Neural cell (in vitro differentiated cells): Measurements from ENCODE around the gene ME2. TPM values are rescaled to one million over a fixed set of nuclear protein-coding genes. Genes with fewer than 3 reads are reported as not detected.
"Not testable (repeated sequence)": the region's sequence is repeated elsewhere in the genome, so short reads cannot be mapped to it uniquely, and the experiment has no call there.

ENCODE experiments used
- H2AFZ ChIP-seq: fragments of 200-600, 300-800 bp; sonication (generic), shearing (Covaris generic); 2 replicates; pipeline ENCODE4 v1.6.0; 2014; ENCODE audit warnings: low read depth, mild to moderate bottlenecking, antibody characterized with exemption, low read length, moderate library complexity
- H3F3A ChIP-seq: fragments of 200-600 bp; shearing (Covaris generic); 2 replicates; pipeline ENCODE4 v1.6.1; 2016; ENCODE audit warnings: mild to moderate bottlenecking, moderate library complexity, mixed read lengths, antibody characterized with exemption, low read length; ENCODE audit not compliant: insufficient read depth, poor library complexity, severe bottlenecking
- H3K27ac ChIP-seq: fragments of 200-600, 300-800 bp; sonication (generic), shearing (Covaris generic); 2 replicates; pipeline ENCODE4 v1.5.1; 2014; ENCODE audit warnings: mild to moderate bottlenecking, low read length, moderate library complexity
- H3K27me3 ChIP-seq: fragments of 300-800, 200-600 bp; sonication (generic), shearing (Covaris generic); 2 replicates; pipeline ENCODE4 v1.6.0; 2014; ENCODE audit warnings: mild to moderate bottlenecking, low read depth, low read length, moderate library complexity; ENCODE audit not compliant: insufficient read depth
- H3K36me3 ChIP-seq: fragments of 300-800, 200-600 bp; sonication (generic), shearing (Covaris generic); 2 replicates; pipeline ENCODE4 v1.5.1; 2014; ENCODE audit warnings: mild to moderate bottlenecking, antibody characterized with exemption, low read length, moderate library complexity; ENCODE audit not compliant: insufficient read depth
- H3K4me2 ChIP-seq: fragments of 300-800, 200-600 bp; sonication (generic), shearing (Covaris generic); 2 replicates; pipeline ENCODE4 v1.6.0; 2014; ENCODE audit warnings: mild to moderate bottlenecking, low read length
- H3K4me3 ChIP-seq: fragments of 300-800, 200-600 bp; sonication (generic), shearing (Covaris generic); 2 replicates; pipeline ENCODE4 v1.5.1; 2014; ENCODE audit warnings: mild to moderate bottlenecking, low read length, moderate library complexity
- H3K79me2 ChIP-seq: fragments of 200-600 bp; shearing (Covaris generic); replicated peaks from 2 replicates; pipeline ENCODE4 v1.6.0; 2014; ENCODE audit warnings: mild to moderate bottlenecking, low read length, moderate library complexity; ENCODE audit not compliant: insufficient read depth
- H3K9ac ChIP-seq: fragments of 300-800, 200-600 bp; sonication (generic), shearing (Covaris generic); 2 replicates; pipeline ENCODE4 v1.6.1; 2016; ENCODE audit warnings: mild to moderate bottlenecking, low read length, mixed read lengths
- H3K9me2 ChIP-seq: fragments of 200-600 bp; shearing (Covaris generic); 2 replicates; pipeline ENCODE4 v1.6.1; 2016; ENCODE audit warnings: mild to moderate bottlenecking, low read length, mixed read lengths; ENCODE audit not compliant: insufficient read depth
- H3K9me3 ChIP-seq: fragments of 200-600, 300-800 bp; sonication (generic), shearing (Covaris generic); 2 replicates; pipeline ENCODE4 v1.6.1; 2016; ENCODE audit warnings: mild to moderate bottlenecking, mixed run types, low read length, moderate library complexity, mixed read lengths
- H4K20me1 ChIP-seq: fragments of 200-600 bp; shearing (Covaris generic); 2 replicates; pipeline ENCODE4 v1.6.1; 2016; ENCODE audit warnings: mild to moderate bottlenecking, mixed run types; ENCODE audit not compliant: insufficient read depth
- EP300 ChIP-seq: fragments of 450-650 bp; conservative IDR thresholded peaks from 2 replicates; pipeline ENCODE4 v1.6.1; 2014; ENCODE audit warnings: antibody characterized with exemption, mild to moderate bottlenecking, moderate library complexity; ENCODE audit not compliant: poor library complexity, severe bottlenecking
- EZH2 ChIP-seq: fragments of 200-600, 300-800 bp; shearing (Covaris generic), sonication (generic); IDR thresholded peaks from 2 replicates; pipeline ENCODE4 v1.6.1; 2014; ENCODE audit warnings: antibody characterized with exemption, low read length, borderline replicate concordance, mild to moderate bottlenecking; ENCODE audit not compliant: insufficient read depth, poor library complexity, severe bottlenecking
- MXI1 ChIP-seq: fragments of 450-650 bp; conservative IDR thresholded peaks from 2 replicates; pipeline ENCODE4 v1.6.1; 2014; ENCODE audit warnings: antibody characterized with exemption, mild to moderate bottlenecking; ENCODE audit not compliant: poor library complexity, severe bottlenecking
- POLR2AphosphoS5 ChIP-seq: IDR thresholded peaks from 2 replicates; pipeline ENCODE4 v1.6.1; 2012
- RAD21 ChIP-seq: fragments of 450-650 bp; conservative IDR thresholded peaks from 2 replicates; pipeline ENCODE4 v1.6.1; 2014; ENCODE audit warnings: antibody characterized with exemption, mild to moderate bottlenecking, moderate library complexity
- SMC3 ChIP-seq: fragments of 450-650 bp; conservative IDR thresholded peaks from 2 replicates; pipeline ENCODE4 v1.6.1; 2014; ENCODE audit warnings: antibody characterized with exemption, mild to moderate bottlenecking, moderate library complexity; ENCODE audit not compliant: poor library complexity
- TAF1 ChIP-seq: IDR thresholded peaks from 2 replicates; pipeline ENCODE4 v1.6.1; 2012; ENCODE audit warnings: low read depth
- polyA plus RNA-seq: library from polyadenylated mRNA; depleted of rRNA; stranded (reverse); fragments of >200 nt; gene quantifications from 2 replicates; pipeline ENCODE4 v1.2.3, GENCODE V29; 2014
- TF ChIP-seq, protein P1 (sequence below): fragments of 450-650 bp; IDR thresholded peaks from 2 replicates; pipeline ENCODE4 v1.5.1; 2014; ENCODE audit warnings: antibody characterized with exemption, mild to moderate bottlenecking, moderate library complexity; ENCODE audit not compliant: poor library complexity, severe bottlenecking
- TF ChIP-seq, protein P2 (sequence below): IDR thresholded peaks from 2 replicates; pipeline ENCODE4 v1.6.1; 2012; ENCODE audit warnings: borderline replicate concordance

Gene ME2
- polyA plus RNA-seq, 1 donor from 2014 or later = 76.2 TPM

DNA sequence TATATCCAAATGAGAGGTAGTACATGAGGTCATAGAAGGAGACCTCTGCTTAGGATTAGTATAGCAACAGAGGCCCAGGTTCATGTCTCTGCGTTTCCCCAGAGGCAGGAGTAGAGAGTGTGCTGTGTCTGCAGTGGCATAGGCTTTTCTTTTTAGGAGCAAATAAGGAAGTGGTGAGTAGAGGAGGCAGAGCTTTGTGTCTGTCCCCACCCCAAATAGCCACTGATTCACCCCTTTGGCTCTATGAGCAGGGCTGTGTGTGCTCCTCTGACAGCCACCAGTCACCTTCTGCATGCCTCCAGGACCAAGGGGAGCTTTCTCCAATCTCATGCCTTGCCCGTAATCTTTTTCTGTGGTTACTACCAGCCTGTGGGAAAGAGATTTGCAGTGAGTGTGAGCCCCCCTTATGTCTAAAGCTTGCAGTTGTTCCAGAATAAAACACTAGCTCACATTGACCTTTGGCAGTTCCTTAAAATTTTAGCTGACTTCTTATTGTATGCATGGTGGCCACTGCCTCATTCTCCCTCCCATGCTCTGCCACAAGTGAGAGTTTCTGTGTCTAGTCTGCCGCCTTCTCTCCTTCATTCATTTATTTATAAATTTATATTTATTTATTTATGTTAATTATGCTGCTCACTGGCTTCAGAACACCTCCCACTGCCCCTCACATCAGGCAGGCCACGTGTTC is 65.5 kb downstream of the ME2 start:
- Histone ChIP-seq H4K20me1 (no peaks in the 10 kb centered on the region), H3K27ac (no peak overlapping the region), H3K79me2 (no peaks in the 10 kb centered on the region), H3K9me2 (no peaks in the 10 kb centered on the region), H3K27me3 (no peaks in the 10 kb centered on the region), H3K9me3 (no peaks in the 10 kb centered on the region), H2AFZ (no peak overlapping the region), H3K4me2 (no peak overlapping the region), H3K36me3 (peaks cover 2% of the 10 kb centered on the region), H3K4me3 (no peak overlapping the region), H3F3A (no peaks in the 10 kb centered on the region), H3K9ac (no peak overlapping the region)
- TF ChIP-seq EP300 (no peak), TAF1 (no peak)

DNA sequence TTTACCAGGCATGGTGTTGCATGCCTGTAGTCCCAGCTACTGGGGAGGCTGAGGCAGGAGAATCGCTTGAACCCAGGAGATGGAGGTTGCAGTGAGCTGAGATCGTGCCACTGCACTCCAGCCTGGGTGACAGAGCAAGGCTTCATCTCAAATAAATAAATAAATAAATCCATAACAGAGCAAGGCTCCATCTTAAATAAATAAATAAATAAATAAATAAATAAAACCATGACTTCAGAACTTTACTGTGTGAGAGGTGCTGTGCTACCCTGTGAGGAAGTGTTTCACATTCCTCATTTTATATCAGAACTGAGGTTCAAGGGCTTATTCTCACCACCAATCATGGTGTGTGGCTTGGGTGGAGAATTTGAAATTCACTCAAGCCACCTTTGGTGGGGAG is 67.0 kb downstream of the ME2 start:
- not testable (repeated sequence) for H3F3A ChIP-seq

DNA sequence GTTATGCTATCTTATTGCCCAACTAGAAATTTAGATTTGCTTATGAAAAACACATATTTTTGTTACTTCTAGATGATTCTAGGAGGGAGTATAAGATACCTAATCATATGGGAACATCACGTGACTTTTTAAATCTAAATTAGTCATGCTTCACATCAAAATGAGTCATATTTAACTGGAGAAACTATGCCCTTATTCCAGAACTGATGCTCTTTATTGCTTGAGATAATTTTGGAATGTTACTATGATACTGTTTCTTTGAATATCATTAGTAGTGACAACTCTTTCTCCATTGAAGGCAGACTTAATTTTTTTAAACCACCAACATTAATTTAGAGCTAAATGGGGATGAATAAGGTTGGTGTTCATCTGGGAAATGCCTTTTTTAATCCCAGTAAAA is 69.0 kb downstream of the ME2 start:
- H3K36me3 ChIP-seq = no peaks in the 10 kb centered on the region
- H3K27me3 ChIP-seq = no peaks in the 10 kb centered on the region
- H3K9me3 ChIP-seq = no peaks in the 10 kb centered on the region
- no peak overlapping the region for H2AFZ ChIP-seq
- H3K9me2 ChIP-seq = no peaks in the 10 kb centered on the region
- H3F3A ChIP-seq = no peaks in the 10 kb centered on the region
- H3K4me2 ChIP-seq = no peak overlapping the region
- no peak overlapping the region for H3K9ac ChIP-seq
- no peak overlapping the region for H3K4me3 ChIP-seq
- no peak for TF ChIP-seq EZH2
- TF ChIP-seq SMC3 = no peak
- TF ChIP-seq, protein P1, sequence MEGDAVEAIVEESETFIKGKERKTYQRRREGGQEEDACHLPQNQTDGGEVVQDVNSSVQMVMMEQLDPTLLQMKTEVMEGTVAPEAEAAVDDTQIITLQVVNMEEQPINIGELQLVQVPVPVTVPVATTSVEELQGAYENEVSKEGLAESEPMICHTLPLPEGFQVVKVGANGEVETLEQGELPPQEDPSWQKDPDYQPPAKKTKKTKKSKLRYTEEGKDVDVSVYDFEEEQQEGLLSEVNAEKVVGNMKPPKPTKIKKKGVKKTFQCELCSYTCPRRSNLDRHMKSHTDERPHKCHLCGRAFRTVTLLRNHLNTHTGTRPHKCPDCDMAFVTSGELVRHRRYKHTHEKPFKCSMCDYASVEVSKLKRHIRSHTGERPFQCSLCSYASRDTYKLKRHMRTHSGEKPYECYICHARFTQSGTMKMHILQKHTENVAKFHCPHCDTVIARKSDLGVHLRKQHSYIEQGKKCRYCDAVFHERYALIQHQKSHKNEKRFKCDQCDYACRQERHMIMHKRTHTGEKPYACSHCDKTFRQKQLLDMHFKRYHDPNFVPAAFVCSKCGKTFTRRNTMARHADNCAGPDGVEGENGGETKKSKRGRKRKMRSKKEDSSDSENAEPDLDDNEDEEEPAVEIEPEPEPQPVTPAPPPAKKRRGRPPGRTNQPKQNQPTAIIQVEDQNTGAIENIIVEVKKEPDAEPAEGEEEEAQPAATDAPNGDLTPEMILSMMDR = no peak
- no peak for TF ChIP-seq RAD21
- TF ChIP-seq MXI1 = no peak
- TF ChIP-seq POLR2AphosphoS5 = no peak
- no peak for TF ChIP-seq TAF1
- TF ChIP-seq, protein P2, sequence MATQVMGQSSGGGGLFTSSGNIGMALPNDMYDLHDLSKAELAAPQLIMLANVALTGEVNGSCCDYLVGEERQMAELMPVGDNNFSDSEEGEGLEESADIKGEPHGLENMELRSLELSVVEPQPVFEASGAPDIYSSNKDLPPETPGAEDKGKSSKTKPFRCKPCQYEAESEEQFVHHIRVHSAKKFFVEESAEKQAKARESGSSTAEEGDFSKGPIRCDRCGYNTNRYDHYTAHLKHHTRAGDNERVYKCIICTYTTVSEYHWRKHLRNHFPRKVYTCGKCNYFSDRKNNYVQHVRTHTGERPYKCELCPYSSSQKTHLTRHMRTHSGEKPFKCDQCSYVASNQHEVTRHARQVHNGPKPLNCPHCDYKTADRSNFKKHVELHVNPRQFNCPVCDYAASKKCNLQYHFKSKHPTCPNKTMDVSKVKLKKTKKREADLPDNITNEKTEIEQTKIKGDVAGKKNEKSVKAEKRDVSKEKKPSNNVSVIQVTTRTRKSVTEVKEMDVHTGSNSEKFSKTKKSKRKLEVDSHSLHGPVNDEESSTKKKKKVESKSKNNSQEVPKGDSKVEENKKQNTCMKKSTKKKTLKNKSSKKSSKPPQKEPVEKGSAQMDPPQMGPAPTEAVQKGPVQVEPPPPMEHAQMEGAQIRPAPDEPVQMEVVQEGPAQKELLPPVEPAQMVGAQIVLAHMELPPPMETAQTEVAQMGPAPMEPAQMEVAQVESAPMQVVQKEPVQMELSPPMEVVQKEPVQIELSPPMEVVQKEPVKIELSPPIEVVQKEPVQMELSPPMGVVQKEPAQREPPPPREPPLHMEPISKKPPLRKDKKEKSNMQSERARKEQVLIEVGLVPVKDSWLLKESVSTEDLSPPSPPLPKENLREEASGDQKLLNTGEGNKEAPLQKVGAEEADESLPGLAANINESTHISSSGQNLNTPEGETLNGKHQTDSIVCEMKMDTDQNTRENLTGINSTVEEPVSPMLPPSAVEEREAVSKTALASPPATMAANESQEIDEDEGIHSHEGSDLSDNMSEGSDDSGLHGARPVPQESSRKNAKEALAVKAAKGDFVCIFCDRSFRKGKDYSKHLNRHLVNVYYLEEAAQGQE = no peak
- TF ChIP-seq EP300 = no peak
- H4K20me1 ChIP-seq = no peaks in the 10 kb centered on the region
- no peaks in the 10 kb centered on the region for H3K79me2 ChIP-seq
- H3K27ac ChIP-seq = no peak overlapping the region

More for the DNA sequence above, 67.0 kb downstream of the ME2 start:
- not testable (repeated sequence) for H3K9me2 ChIP-seq, H2AFZ ChIP-seq, H3K4me2 ChIP-seq, H4K20me1 ChIP-seq, H3K9me3 ChIP-seq, H3K36me3 ChIP-seq, H3K79me2 ChIP-seq, H3K4me3 ChIP-seq, H3K27ac ChIP-seq, H3K9ac ChIP-seq, H3K27me3 ChIP-seq
